HepG2 (cell line): ENCODE results near the gene ABHD6. TPM values are rescaled to one million over a fixed set of nuclear protein-coding genes. Genes with fewer than 3 reads are reported as not detected.

Experiments used
- AFF4 ChIP-seq: sonication (generic); formaldehyde crosslinking; IDR thresholded peaks from 2 replicates; pipeline ENCODE4 v1.4.0; 2020; ENCODE audit warnings: missing genetic modification reagents
- ASH2L ChIP-seq: fragments of 300-600, 200-600 bp; sonication (generic); IDR thresholded peaks from 2 replicates; pipeline ENCODE4 v1.7.0; 2017; ENCODE audit warnings: low read depth, mild to moderate bottlenecking, moderate library complexity, mixed read lengths, low read length; ENCODE audit not compliant: insufficient read length
- EEA1 ChIP-seq: sonication (generic); formaldehyde crosslinking; IDR thresholded peaks from 2 replicates; pipeline ENCODE4 v1.5.1; 2020; ENCODE audit warnings: mild to moderate bottlenecking, missing genetic modification reagents, borderline replicate concordance
- NFKB2 ChIP-seq: sonication (generic); formaldehyde crosslinking; IDR thresholded peaks from 2 replicates; pipeline ENCODE4 v1.4.0; 2020; ENCODE audit warnings: missing genetic modification reagents, borderline replicate concordance
- RCOR2 ChIP-seq: IDR thresholded peaks from 2 replicates; pipeline ENCODE4 v1.6.1; 2016; ENCODE audit warnings: missing biosample characterization, missing genetic modification reagents
- SIN3A ChIP-seq: IDR thresholded peaks from 2 replicates; pipeline ENCODE4 v1.6.1; 2011; ENCODE audit warnings: low read depth, mild to moderate bottlenecking, control low read depth, low read length, borderline replicate concordance
- STAT6 ChIP-seq: sonication (generic); formaldehyde crosslinking; IDR thresholded peaks from 2 replicates; pipeline ENCODE4 v1.4.0; 2020; ENCODE audit warnings: missing genetic modification reagents, mild to moderate bottlenecking, borderline replicate concordance
- ZFX ChIP-seq: sonication (generic); formaldehyde crosslinking; IDR thresholded peaks from 2 replicates; pipeline ENCODE4 v1.4.0; 2020; ENCODE audit warnings: mild to moderate bottlenecking, low read depth, missing genetic modification reagents, moderate library complexity
- ZFY ChIP-seq: sonication (generic); formaldehyde crosslinking; IDR thresholded peaks from 2 replicates; pipeline ENCODE4 v1.4.0; 2020; ENCODE audit warnings: missing genetic modification reagents
- ZNF136 ChIP-seq: sonication (generic); formaldehyde crosslinking; IDR thresholded peaks from 2 replicates; pipeline ENCODE4 v1.8.1; 2022; ENCODE audit warnings: low read depth, mild to moderate bottlenecking, moderate library complexity, missing genetic modification reagents
- ZNF275 ChIP-seq: sonication (generic); formaldehyde crosslinking; IDR thresholded peaks from 2 replicates; pipeline ENCODE4 v1.8.0; 2022; ENCODE audit warnings: missing genetic modification reagents, mild to moderate bottlenecking, inconsistent platforms, borderline replicate concordance
- ZNF589 ChIP-seq: sonication (generic); formaldehyde crosslinking; conservative IDR thresholded peaks from 2 replicates; pipeline ENCODE4 v1.8.0; 2022; ENCODE audit warnings: mild to moderate bottlenecking, moderate library complexity, missing genetic modification reagents
- ZNF703 ChIP-seq: sonication (generic); formaldehyde crosslinking; IDR thresholded peaks from 2 replicates; pipeline ENCODE4 v1.5.1; 2020; ENCODE audit warnings: missing genetic modification reagents, mild to moderate bottlenecking, moderate library complexity, borderline replicate concordance
- ZNF83 ChIP-seq: sonication (generic); formaldehyde crosslinking; IDR thresholded peaks from 2 replicates; pipeline ENCODE4 v1.4.0; 2020; ENCODE audit warnings: missing genetic modification reagents, mild to moderate bottlenecking, borderline replicate concordance
- polyA plus RNA-seq, 8 experiments: library from polyadenylated mRNA; depleted of rRNA in 3 of 8; stranded (reverse) in 7 of 8; unstranded in 1 of 8; fragments of >200 nt; fragmentation: Illumina TruSeq in 4 of 8; extraction: Trizol in 4 of 8; gene quantifications; 2 replicates each; pipeline versions ENCODE4 v1.2.1 to v1.2.3, GENCODE V29; 2011 to 2016; ENCODE audit warnings: low read depth in 4 of 8, missing spikeins in 1 of 8, mixed read lengths in 1 of 8; ENCODE audit not compliant: insufficient read depth in 1 of 8
- total RNA-seq, 5 experiments: library from RNA; depleted of rRNA; stranded (reverse); fragments of >200 nt; fragmentation: Illumina TruSeq; extraction: Trizol; gene quantifications; 2 replicates each; pipeline ENCODE4 v1.2.3, GENCODE V29; 2016; ENCODE audit warnings: low read depth in 1 of 5
- TF ChIP-seq, protein P1 (sequence below): sonication (generic); formaldehyde crosslinking; IDR thresholded peaks from 2 replicates; pipeline ENCODE4 v1.5.1; 2020; ENCODE audit warnings: mild to moderate bottlenecking, moderate library complexity, missing genetic modification reagents
- TF ChIP-seq, protein P2 (sequence below): conservative IDR thresholded peaks from 2 replicates; pipeline ENCODE4 v1.6.1; 2018; ENCODE audit warnings: missing genetic modification reagents

ABHD6 gene
- total and polyA plus RNA-seq, 2 of the 13 experiments (the other 11 are each of a cell fraction or from before 2014, with no cell fraction given): 9.0 to 17.2 TPM

- TF ChIP-seq ZNF275 (no peak), AFF4 (CRISPR knock-in tag) (no peak), EEA1 (no peak), NFKB2 (CRISPR knock-in tag) (peak; percentile 41; the same call in 1 of the 2 replicates), ZNF703 (CRISPR knock-in tag) (no peak), ZNF83 (CRISPR knock-in tag) (no peak), ZNF136 (CRISPR knock-in tag) (no peak), ZFY (CRISPR knock-in tag) (no peak), ZNF589 (CRISPR knock-in tag) (no peak), ZFX (CRISPR knock-in tag) (peak; percentile 25; the same call in 1 of the 2 replicates), ASH2L (peak; percentile 22), RCOR2 (CRISPR knock-in tag) (no peak), STAT6 (CRISPR knock-in tag) (no peak), SIN3A (0 out of 2 replicates have a peak, but pooled peaks have one; percentile 25)
- TF ChIP-seq, protein P1, sequence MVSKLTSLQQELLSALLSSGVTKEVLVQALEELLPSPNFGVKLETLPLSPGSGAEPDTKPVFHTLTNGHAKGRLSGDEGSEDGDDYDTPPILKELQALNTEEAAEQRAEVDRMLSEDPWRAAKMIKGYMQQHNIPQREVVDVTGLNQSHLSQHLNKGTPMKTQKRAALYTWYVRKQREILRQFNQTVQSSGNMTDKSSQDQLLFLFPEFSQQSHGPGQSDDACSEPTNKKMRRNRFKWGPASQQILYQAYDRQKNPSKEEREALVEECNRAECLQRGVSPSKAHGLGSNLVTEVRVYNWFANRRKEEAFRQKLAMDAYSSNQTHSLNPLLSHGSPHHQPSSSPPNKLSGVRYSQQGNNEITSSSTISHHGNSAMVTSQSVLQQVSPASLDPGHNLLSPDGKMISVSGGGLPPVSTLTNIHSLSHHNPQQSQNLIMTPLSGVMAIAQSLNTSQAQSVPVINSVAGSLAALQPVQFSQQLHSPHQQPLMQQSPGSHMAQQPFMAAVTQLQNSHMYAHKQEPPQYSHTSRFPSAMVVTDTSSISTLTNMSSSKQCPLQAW: no peak
- TF ChIP-seq, protein P2, sequence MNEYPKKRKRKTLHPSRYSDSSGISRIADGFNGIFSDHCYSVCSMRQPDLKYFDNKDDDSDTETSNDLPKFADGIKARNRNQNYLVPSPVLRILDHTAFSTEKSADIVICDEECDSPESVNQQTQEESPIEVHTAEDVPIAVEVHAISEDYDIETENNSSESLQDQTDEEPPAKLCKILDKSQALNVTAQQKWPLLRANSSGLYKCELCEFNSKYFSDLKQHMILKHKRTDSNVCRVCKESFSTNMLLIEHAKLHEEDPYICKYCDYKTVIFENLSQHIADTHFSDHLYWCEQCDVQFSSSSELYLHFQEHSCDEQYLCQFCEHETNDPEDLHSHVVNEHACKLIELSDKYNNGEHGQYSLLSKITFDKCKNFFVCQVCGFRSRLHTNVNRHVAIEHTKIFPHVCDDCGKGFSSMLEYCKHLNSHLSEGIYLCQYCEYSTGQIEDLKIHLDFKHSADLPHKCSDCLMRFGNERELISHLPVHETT (CRISPR knock-in tag): no peak
These were observed 95.8 kb downstream of the ABHD6 start (continued) for GRCh38 chr3:58333206-58334012.
